ENCODE data around the gene PPM1L.

Gene PPM1L

GRCh38 chr3:160792540-160792939, 36.5 kb downstream of the PPM1L start:
- H4K20me1 ChIP-seq (ENCODE audit: insufficient read depth, low read length), result no peaks in the 10 kb centered on the region

GRCh38 chr3:160793722-160794252, 37.8 kb downstream of the PPM1L start:
- no peak overlapping the region for H3K9ac ChIP-seq (ENCODE audit: low read length)
- H2AFZ ChIP-seq (ENCODE audit: low read length), result no peak overlapping the region
- no peak overlapping the region for H3K27ac ChIP-seq (ENCODE audit: low read depth, low read length, poor library complexity, severe bottlenecking)
- H3K4me1 ChIP-seq (ENCODE audit: insufficient read depth, low read length, severe bottlenecking), result no peaks in the 10 kb centered on the region
- H4K20me1 ChIP-seq (ENCODE audit: insufficient read depth, low read length), result no peaks in the 10 kb centered on the region
- no peaks in the 10 kb centered on the region for H3K9me3 ChIP-seq (ENCODE audit: low read length)
- H3K4me2 ChIP-seq (ENCODE audit: low read length), result no peak overlapping the region
- TF ChIP-seq, protein P1, sequence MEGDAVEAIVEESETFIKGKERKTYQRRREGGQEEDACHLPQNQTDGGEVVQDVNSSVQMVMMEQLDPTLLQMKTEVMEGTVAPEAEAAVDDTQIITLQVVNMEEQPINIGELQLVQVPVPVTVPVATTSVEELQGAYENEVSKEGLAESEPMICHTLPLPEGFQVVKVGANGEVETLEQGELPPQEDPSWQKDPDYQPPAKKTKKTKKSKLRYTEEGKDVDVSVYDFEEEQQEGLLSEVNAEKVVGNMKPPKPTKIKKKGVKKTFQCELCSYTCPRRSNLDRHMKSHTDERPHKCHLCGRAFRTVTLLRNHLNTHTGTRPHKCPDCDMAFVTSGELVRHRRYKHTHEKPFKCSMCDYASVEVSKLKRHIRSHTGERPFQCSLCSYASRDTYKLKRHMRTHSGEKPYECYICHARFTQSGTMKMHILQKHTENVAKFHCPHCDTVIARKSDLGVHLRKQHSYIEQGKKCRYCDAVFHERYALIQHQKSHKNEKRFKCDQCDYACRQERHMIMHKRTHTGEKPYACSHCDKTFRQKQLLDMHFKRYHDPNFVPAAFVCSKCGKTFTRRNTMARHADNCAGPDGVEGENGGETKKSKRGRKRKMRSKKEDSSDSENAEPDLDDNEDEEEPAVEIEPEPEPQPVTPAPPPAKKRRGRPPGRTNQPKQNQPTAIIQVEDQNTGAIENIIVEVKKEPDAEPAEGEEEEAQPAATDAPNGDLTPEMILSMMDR (IDR thresholded peaks at IDR 0.05; ENCODE audit: low read length), result no peak
- no peak for TF ChIP-seq EZH2 (IDR thresholded peaks at IDR 0.05; ENCODE audit: borderline replicate concordance, low read length)
- peaks cover 6% of the 10 kb centered on the region for H3K9me2 ChIP-seq (ENCODE audit: low read depth, low read length)
- H3K4me3 ChIP-seq (ENCODE audit: low read depth, low read length, poor library complexity, severe bottlenecking), result no peak overlapping the region
- no peaks in the 10 kb centered on the region for H3K36me3 ChIP-seq (ENCODE audit: insufficient read depth, low read length)
- no peaks in the 10 kb centered on the region for H3K27me3 ChIP-seq (ENCODE audit: insufficient read depth, low read length)
- H3F3A ChIP-seq (ENCODE audit: insufficient read depth, low read length), result no peaks in the 10 kb centered on the region
- H3K79me2 ChIP-seq (ENCODE audit: insufficient read depth, low read length), result no peaks in the 10 kb centered on the region

More at GRCh38 chr3:160792540-160792939, 36.5 kb downstream of the PPM1L start:
- Histone ChIP-seq H3K4me1 (ENCODE audit: insufficient read depth, low read length, severe bottlenecking) (no peaks in the 10 kb centered on the region), H3K79me2 (ENCODE audit: insufficient read depth, low read length) (no peaks in the 10 kb centered on the region), H3K4me3 (ENCODE audit: low read depth, low read length, poor library complexity, severe bottlenecking) (no peak overlapping the region), H3K27me3 (ENCODE audit: insufficient read depth, low read length) (no peaks in the 10 kb centered on the region), H3K27ac (ENCODE audit: low read depth, low read length, poor library complexity, severe bottlenecking) (no peak overlapping the region), H3K9me2 (ENCODE audit: low read depth, low read length) (peaks cover 9% of the 10 kb centered on the region), H3K36me3 (ENCODE audit: insufficient read depth, low read length) (no peaks in the 10 kb centered on the region), H3K9ac (ENCODE audit: low read length) (no peak overlapping the region), H3K9me3 (ENCODE audit: low read length) (no peaks in the 10 kb centered on the region), H3F3A (ENCODE audit: insufficient read depth, low read length) (no peaks in the 10 kb centered on the region), H3K4me2 (ENCODE audit: low read length) (no peak overlapping the region), H2AFZ (ENCODE audit: low read length) (no peak overlapping the region)
- TF ChIP-seq EZH2 (IDR thresholded peaks at IDR 0.05; ENCODE audit: borderline replicate concordance, low read length), result no peak
- TF ChIP-seq, protein P1 (IDR thresholded peaks at IDR 0.05; ENCODE audit: low read length), result no peak

- H4K20me1 ChIP-seq (ENCODE audit: insufficient read depth, low read length), result no peaks in the 10 kb centered on the region
These were observed 40.2 kb downstream of the PPM1L start for GRCh38 chr3:160796089-160796812.

More at GRCh38 chr3:160796089-160796812, 40.2 kb downstream of the PPM1L start:
- Histone ChIP-seq H2AFZ (ENCODE audit: low read length) (no peak overlapping the region), H3K9me3 (ENCODE audit: low read length) (no peaks in the 10 kb centered on the region), H3K4me2 (ENCODE audit: low read length) (no peak overlapping the region), H3K79me2 (ENCODE audit: insufficient read depth, low read length) (no peaks in the 10 kb centered on the region), H3F3A (ENCODE audit: insufficient read depth, low read length) (no peaks in the 10 kb centered on the region), H3K9ac (ENCODE audit: low read length) (no peak overlapping the region), H3K9me2 (ENCODE audit: low read depth, low read length) (no peaks in the 10 kb centered on the region), H3K36me3 (ENCODE audit: insufficient read depth, low read length) (no peaks in the 10 kb centered on the region), H3K27me3 (ENCODE audit: insufficient read depth, low read length) (no peaks in the 10 kb centered on the region), H3K4me3 (ENCODE audit: low read depth, low read length, poor library complexity, severe bottlenecking) (no peak overlapping the region), H3K27ac (ENCODE audit: low read depth, low read length, poor library complexity, severe bottlenecking) (no peak overlapping the region), H3K4me1 (ENCODE audit: insufficient read depth, low read length, severe bottlenecking) (no peaks in the 10 kb centered on the region)
- no peak for TF ChIP-seq EZH2 (IDR thresholded peaks at IDR 0.05; ENCODE audit: borderline replicate concordance, low read length)
- TF ChIP-seq, protein P1 (IDR thresholded peaks at IDR 0.05; ENCODE audit: low read length), result no peak
